Islet precursor cell (in vitro differentiated cells): Measurements from ENCODE around the gene ALKBH7.
"Not testable (repeated sequence)": the region's sequence is repeated elsewhere in the genome, so short reads cannot be mapped to it uniquely, and the experiment has no call there.

Source experiments
- DNase-seq: peaks from one replicate; pipeline ENCODE4 v3.0.0-alpha.2; 2018

ALKBH7 gene

GRCh38 chr19:6372594-6373095, at the start of gene ALKBH7:
Gene ALKBH7, plus strand, starts transcription at chr19:6372794. Its CDS starts 27 bp downstream, at chr19:6372821.
- DNase-seq = peak; percentile 99

GRCh38 chr19:6324757-6325156, 47.8 kb upstream of the ALKBH7 start:
- no peak for DNase-seq

- no peak for DNase-seq
These were observed 47.0 kb upstream of the ALKBH7 start for GRCh38 chr19:6325614-6326013.

GRCh38 chr19:6326815-6327214, 45.8 kb upstream of the ALKBH7 start:
- DNase-seq = no peak

GRCh38 chr19:6333439-6333838, 39.2 kb upstream of the ALKBH7 start, which contains the start of gene ACER1:
Gene ACER1, minus strand, starts transcription at chr19:6333612. Its CDS starts 61 bp downstream, at chr19:6333551.
- DNase-seq = no peak

GRCh38 chr19:6334490-6335285, 37.9 kb upstream of the ALKBH7 start:
- DNase-seq = no peak

GRCh38 chr19:6340493-6341201, 31.9 kb upstream of the ALKBH7 start:
- no peak for DNase-seq

GRCh38 chr19:6343462-6343861, 29.1 kb upstream of the ALKBH7 start:
- DNase-seq = no peak

GRCh38 chr19:6349271-6349670, 23.3 kb upstream of the ALKBH7 start:
- not testable (repeated sequence) for DNase-seq

- DNase-seq = no peak
These were observed 21.9 kb upstream of the ALKBH7 start for GRCh38 chr19:6350688-6351087.

- DNase-seq = no peak
These were observed 20.0 kb upstream of the ALKBH7 start for GRCh38 chr19:6352381-6353165.

- no peak for DNase-seq
These were observed 18.4 kb upstream of the ALKBH7 start for GRCh38 chr19:6354098-6354674.

GRCh38 chr19:6355321-6356040, 17.1 kb upstream of the ALKBH7 start:
- DNase-seq = not testable (repeated sequence)

- DNase-seq = no peak
These were observed 15.4 kb upstream of the ALKBH7 start for GRCh38 chr19:6357174-6357573.

GRCh38 chr19:6358003-6358402, 14.6 kb upstream of the ALKBH7 start:
- no peak for DNase-seq

- no peak for DNase-seq
These were observed 12.8 kb upstream of the ALKBH7 start for GRCh38 chr19:6359568-6360341.

- DNase-seq = not testable (repeated sequence)
These were observed 12.1 kb upstream of the ALKBH7 start for GRCh38 chr19:6360445-6360844.

GRCh38 chr19:6360857-6361216, 11.8 kb upstream of the ALKBH7 start:
- DNase-seq = not testable (repeated sequence)

GRCh38 chr19:6362027-6362350, 10.6 kb upstream of the ALKBH7 start:
- DNase-seq = no peak

GRCh38 chr19:6362351-6362801, 10.2 kb upstream of the ALKBH7 start:
- no peak for DNase-seq

GRCh38 chr19:6364353-6364752, 8.2 kb upstream of the ALKBH7 start:
- DNase-seq = no peak
